ENCODE data around the gene OR52D1.

The OR52D1 gene

GRCh38 chr11:5488385-5488784 lies at the start of gene OR52D1:
OR52D1 (plus strand) TSS chr11:5488685; CDS start chr11:5488707, 22 bp downstream.
- Histone ChIP-seq H3K4me1 (ENCODE audit: insufficient read depth, poor library complexity, severe bottlenecking) (no peaks in the 10 kb centered on the region), H3K27ac (ENCODE audit: poor library complexity, severe bottlenecking) (no peak within 1 kb of the TSS), H3K27me3 (ENCODE audit: insufficient read depth, poor library complexity, severe bottlenecking) (no peaks in the 10 kb centered on the region), H3K9me3 (ENCODE audit: severe bottlenecking) (no peaks in the 10 kb centered on the region), H3K4me3 (ENCODE audit: severe bottlenecking) (no peak within 1 kb of the TSS), H3K36me3 (ENCODE audit: low read depth) (no peaks in the 10 kb centered on the region)
- DNase-seq (ENCODE audit: low spot score) (no peak), ATAC-seq (ENCODE audit: low read depth) (no peak)
- TF ChIP-seq CTCF (IDR thresholded peaks at IDR 0.05; ENCODE audit: poor library complexity, severe bottlenecking) = no peak

GRCh38 chr11:5441414-5441813 lies 47.1 kb upstream of the OR52D1 start, which contains the start of gene OR51I1:
OR51I1 (minus strand) TSS chr11:5441514; CDS start chr11:5441514, 0 bp downstream.
- TF ChIP-seq CTCF (IDR thresholded peaks at IDR 0.05; ENCODE audit: poor library complexity, severe bottlenecking) = no peak
- Histone ChIP-seq H3K36me3 (ENCODE audit: low read depth) (no peaks in the 10 kb centered on the region), H3K4me3 (ENCODE audit: severe bottlenecking) (no peak within 1 kb of the TSS), H3K4me1 (ENCODE audit: insufficient read depth, poor library complexity, severe bottlenecking) (no peaks in the 10 kb centered on the region), H3K27ac (ENCODE audit: poor library complexity, severe bottlenecking) (no peak within 1 kb of the TSS), H3K27me3 (ENCODE audit: insufficient read depth, poor library complexity, severe bottlenecking) (peaks cover 2% of the 10 kb centered on the region), H3K9me3 (ENCODE audit: severe bottlenecking) (no peaks in the 10 kb centered on the region)
- no peak for DNase-seq (ENCODE audit: low spot score)
- ATAC-seq (ENCODE audit: low read depth) = no peak

- no peaks in the 10 kb centered on the region for H3K4me1 ChIP-seq (ENCODE audit: insufficient read depth, poor library complexity, severe bottlenecking)
- H3K36me3 ChIP-seq (ENCODE audit: low read depth) = no peaks in the 10 kb centered on the region
- H3K4me3 ChIP-seq (ENCODE audit: severe bottlenecking) = no peak overlapping the region
- no peak overlapping the region for H3K27ac ChIP-seq (ENCODE audit: poor library complexity, severe bottlenecking)
- H3K9me3 ChIP-seq (ENCODE audit: severe bottlenecking) = no peaks in the 10 kb centered on the region
- TF ChIP-seq CTCF (IDR thresholded peaks at IDR 0.05; ENCODE audit: poor library complexity, severe bottlenecking) = no peak
- H3K27me3 ChIP-seq (ENCODE audit: insufficient read depth, poor library complexity, severe bottlenecking) = no peaks in the 10 kb centered on the region
- ATAC-seq (ENCODE audit: low read depth) = no peak
- no peak for DNase-seq (ENCODE audit: low spot score)
These were observed 44.6 kb upstream of the OR52D1 start for GRCh38 chr11:5443835-5444393.

- no peak for TF ChIP-seq CTCF (IDR thresholded peaks at IDR 0.05; ENCODE audit: poor library complexity, severe bottlenecking)
- Histone ChIP-seq H3K36me3 (ENCODE audit: low read depth) (no peaks in the 10 kb centered on the region), H3K4me3 (ENCODE audit: severe bottlenecking) (no peak within 1 kb of the TSS), H3K9me3 (ENCODE audit: severe bottlenecking) (no peaks in the 10 kb centered on the region), H3K27ac (ENCODE audit: poor library complexity, severe bottlenecking) (no peak within 1 kb of the TSS), H3K4me1 (ENCODE audit: insufficient read depth, poor library complexity, severe bottlenecking) (no peaks in the 10 kb centered on the region), H3K27me3 (ENCODE audit: insufficient read depth, poor library complexity, severe bottlenecking) (no peaks in the 10 kb centered on the region)
- no peak for ATAC-seq (ENCODE audit: low read depth)
- DNase-seq (ENCODE audit: low spot score) = no peak
These were observed 39.5 kb upstream of the OR52D1 start, which contains the start of gene OR51I2 for GRCh38 chr11:5449023-5449422. OR51I2 (plus strand) TSS chr11:5449323; CDS start chr11:5453489, 4,166 bp downstream.

- H3K27me3 ChIP-seq (ENCODE audit: insufficient read depth, poor library complexity, severe bottlenecking) = no peaks in the 10 kb centered on the region
These were observed 39.1 kb upstream of the OR52D1 start for GRCh38 chr11:5449432-5449831.

More at GRCh38 chr11:5449432-5449831, 39.1 kb upstream of the OR52D1 start:
- H3K4me1 ChIP-seq (ENCODE audit: insufficient read depth, poor library complexity, severe bottlenecking) = no peaks in the 10 kb centered on the region
- no peak overlapping the region for H3K27ac ChIP-seq (ENCODE audit: poor library complexity, severe bottlenecking)
- no peaks in the 10 kb centered on the region for H3K36me3 ChIP-seq (ENCODE audit: low read depth)
- DNase-seq (ENCODE audit: low spot score) (no peak), ATAC-seq (ENCODE audit: low read depth) (no peak)
- TF ChIP-seq CTCF (IDR thresholded peaks at IDR 0.05; ENCODE audit: poor library complexity, severe bottlenecking) = no peak
- no peaks in the 10 kb centered on the region for H3K9me3 ChIP-seq (ENCODE audit: severe bottlenecking)
- H3K4me3 ChIP-seq (ENCODE audit: severe bottlenecking) = no peak overlapping the region

All from RWPE2 (cell line).